HPDE6-E6E7 (cell line): Measurements from ENCODE around the gene CREB3.
A peak's percentile ranks its signal among the peaks of the same experiment; 100 is the strongest.

ENCODE experiments used
- DNase-seq: peaks from one replicate; pipeline ENCODE4 v3.0.0; 2011; ENCODE audit warnings: missing footprints; ENCODE audit errors: extremely low spot score

Gene CREB3

GRCh38 chr9:35726931-35727330, 5.5 kb upstream of the CREB3 start:
- no peak for DNase-seq

- DNase-seq: no peak
Observed at GRCh38 chr9:35727676-35728040, 4.8 kb upstream of the CREB3 start.

- peak; percentile 41 for DNase-seq
Observed at GRCh38 chr9:35728041-35728971, 4.2 kb upstream of the CREB3 start.

- DNase-seq: no peak
Observed at GRCh38 chr9:35729101-35729500, 3.4 kb upstream of the CREB3 start.

- DNase-seq: peak; percentile 81
Observed at GRCh38 chr9:35729700-35730485, 2.6 kb upstream of the CREB3 start.

- no peak for DNase-seq
Observed at GRCh38 chr9:35730486-35730854, 2.0 kb upstream of the CREB3 start.

GRCh38 chr9:35731415-35732184, 866 bp upstream of the CREB3 start:
- DNase-seq: peak; percentile 36

- DNase-seq: peak; percentile 64
Observed at GRCh38 chr9:35732800-35733541, 505 bp downstream of the CREB3 start.

GRCh38 chr9:35734096-35734495, 1.6 kb downstream of the CREB3 start:
- no peak for DNase-seq

- peak; percentile 62 for DNase-seq
Observed at GRCh38 chr9:35736201-35736633, 3.8 kb downstream of the CREB3 start.

GRCh38 chr9:35737143-35737542, 4.7 kb downstream of the CREB3 start:
- DNase-seq: no peak

GRCh38 chr9:35738186-35738585, 5.7 kb downstream of the CREB3 start:
- DNase-seq: no peak

GRCh38 chr9:35738924-35739323, 6.5 kb downstream of the CREB3 start:
- DNase-seq: no peak

- DNase-seq: no peak
Observed at GRCh38 chr9:35740243-35740642, 7.8 kb downstream of the CREB3 start.

GRCh38 chr9:35741740-35742139, 9.3 kb downstream of the CREB3 start:
- no peak for DNase-seq

GRCh38 chr9:35743452-35743851, 11.0 kb downstream of the CREB3 start:
- no peak for DNase-seq

- DNase-seq: no peak
Observed at GRCh38 chr9:35743880-35744518, 11.5 kb downstream of the CREB3 start.

GRCh38 chr9:35745569-35745968, 13.1 kb downstream of the CREB3 start:
- no peak for DNase-seq

- no peak for DNase-seq
Observed at GRCh38 chr9:35746583-35746982, 14.1 kb downstream of the CREB3 start.

- DNase-seq: no peak
Observed at GRCh38 chr9:35748242-35748857, 15.9 kb downstream of the CREB3 start.
